ENCODE results near the gene PNPLA3. TPM values are rescaled to one million over a fixed set of nuclear protein-coding genes. Genes with fewer than 3 reads are reported as not detected.

The PNPLA3 gene
- total RNA-seq, 2 donors from 2014 or later: 0.16 TPM; not detected in 1

GRCh38 chr22:43889201-43889859 is 34.3 kb upstream of the PNPLA3 start:
- Histone ChIP-seq H3K9me3 (no peaks in the 10 kb centered on the region), H3K36me3 (no peaks in the 10 kb centered on the region), H3K27me3 (peaks cover 12 to 13% of the 10 kb centered on the region in 2 donors), H3K27ac (no peak overlapping the region), H3K4me3 (no peak overlapping the region), H3K4me1 (peaks cover 0 to 12% of the 10 kb centered on the region in 2 donors)
- no peak for TF ChIP-seq CTCF (IDR thresholded peaks at IDR 0.05)
- no peak for DNase-seq (ENCODE audit: low spot score)

- peaks cover 0 to 12% of the 10 kb centered on the region in 2 donors for H3K4me1 ChIP-seq
- no peaks in the 10 kb centered on the region for H3K9me3 ChIP-seq
- TF ChIP-seq CTCF (IDR thresholded peaks at IDR 0.05): no peak
- no peaks in the 10 kb centered on the region for H3K36me3 ChIP-seq
- H3K27me3 ChIP-seq: peaks cover 12 to 13% of the 10 kb centered on the region in 2 donors
- H3K4me3 ChIP-seq: no peak overlapping the region
- no peak overlapping the region for H3K27ac ChIP-seq
- DNase-seq (ENCODE audit: low spot score): no peak
Measured at GRCh38 chr22:43889860-43890253, 33.7 kb upstream of the PNPLA3 start.

- H3K4me1 ChIP-seq: peaks cover 0 to 12% of the 10 kb centered on the region in 2 donors
- no peaks in the 10 kb centered on the region for H3K9me3 ChIP-seq
- DNase-seq (ENCODE audit: low spot score): no peak
- H3K27ac ChIP-seq: no peak overlapping the region
- H3K4me3 ChIP-seq: no peak overlapping the region
- H3K36me3 ChIP-seq: no peaks in the 10 kb centered on the region
- TF ChIP-seq CTCF (IDR thresholded peaks at IDR 0.05): no peak
- H3K27me3 ChIP-seq: peaks cover 12 to 13% of the 10 kb centered on the region in 2 donors
Measured at GRCh38 chr22:43890901-43891331, 32.7 kb upstream of the PNPLA3 start.

GRCh38 chr22:43891360-43892182 is 32.0 kb upstream of the PNPLA3 start, which contains the start of gene PNPLA5:
PNPLA5 (minus strand) TSS chr22:43892013; CDS start chr22:43891880, 133 bp downstream.
- Histone ChIP-seq H3K4me1 (peaks cover 0 to 12% of the 10 kb centered on the region in 2 donors), H3K36me3 (no peaks in the 10 kb centered on the region), H3K27me3 (peaks cover 12 to 13% of the 10 kb centered on the region in 2 donors), H3K9me3 (no peaks in the 10 kb centered on the region), H3K27ac (no peak within 1 kb of the TSS), H3K4me3 (peak within 1 kb of the TSS in 1 of 2 donors; percentile 3)
- no peak for DNase-seq (ENCODE audit: low spot score)
- no peak for TF ChIP-seq CTCF (IDR thresholded peaks at IDR 0.05)

GRCh38 chr22:43892183-43892894 is 31.3 kb upstream of the PNPLA3 start:
- TF ChIP-seq CTCF (IDR thresholded peaks at IDR 0.05): no peak
- H3K27me3 ChIP-seq: peaks cover 12 to 13% of the 10 kb centered on the region in 2 donors
- H3K36me3 ChIP-seq: no peaks in the 10 kb centered on the region
- no peak overlapping the region for H3K4me3 ChIP-seq
- H3K4me1 ChIP-seq: peaks cover 0 to 12% of the 10 kb centered on the region in 2 donors
- no peak for DNase-seq (ENCODE audit: low spot score)
- H3K27ac ChIP-seq: no peak overlapping the region
- H3K9me3 ChIP-seq: no peaks in the 10 kb centered on the region
